NCI-H146 treated with DMSO at 0.1 percent for 48 hours (cell line): Measurements from ENCODE around the gene LRRC41.
"Not testable (repeated sequence)": the region's sequence is repeated elsewhere in the genome, so short reads cannot be mapped to it uniquely, and the experiment has no call there.

Experiments
- DNase-seq: peaks from one replicate; lab custom pipeline; 2025; ENCODE audit not compliant: unreplicated experiment; lab: John Stamatoyannopoulos, UW

The LRRC41 gene

DNA sequence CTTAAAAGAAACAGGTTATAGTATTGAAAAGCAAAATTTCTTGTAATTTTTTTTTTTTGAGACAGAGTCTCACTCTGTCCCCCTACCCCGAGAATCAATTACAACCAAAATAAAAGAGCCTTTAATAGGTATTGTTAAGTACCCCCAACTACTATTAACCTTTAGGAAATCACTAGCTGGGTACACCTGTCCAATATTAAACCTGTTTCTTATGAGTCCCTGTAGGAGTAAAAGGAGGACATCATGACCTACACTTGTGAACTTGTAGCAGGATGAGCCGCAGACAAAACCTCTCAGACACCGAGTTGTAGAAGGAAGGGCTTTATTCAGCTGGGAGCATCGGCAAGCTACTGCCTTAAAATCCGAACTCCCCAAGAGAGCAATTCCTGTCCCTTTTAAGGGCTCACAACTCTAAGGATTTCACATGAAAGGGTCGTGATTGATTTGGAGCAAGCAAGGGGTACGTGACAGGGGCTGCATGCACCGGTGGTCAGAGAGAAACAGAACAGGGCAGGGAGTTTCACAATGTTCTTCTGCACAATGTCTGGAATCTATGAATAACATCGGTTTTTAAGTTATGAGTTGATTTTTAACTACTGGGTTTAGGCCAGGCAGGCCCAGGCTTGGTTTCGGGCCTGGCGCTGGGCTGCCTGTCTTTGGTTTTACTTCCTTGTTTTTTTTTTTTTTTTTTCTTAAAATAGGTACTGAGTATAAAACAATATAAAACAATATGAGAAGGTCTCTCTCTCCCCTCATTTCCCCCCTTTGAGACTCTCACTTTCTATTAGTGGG lies 22.1 kb upstream of the LRRC41 start:
- not testable (repeated sequence) for DNase-seq

DNA sequence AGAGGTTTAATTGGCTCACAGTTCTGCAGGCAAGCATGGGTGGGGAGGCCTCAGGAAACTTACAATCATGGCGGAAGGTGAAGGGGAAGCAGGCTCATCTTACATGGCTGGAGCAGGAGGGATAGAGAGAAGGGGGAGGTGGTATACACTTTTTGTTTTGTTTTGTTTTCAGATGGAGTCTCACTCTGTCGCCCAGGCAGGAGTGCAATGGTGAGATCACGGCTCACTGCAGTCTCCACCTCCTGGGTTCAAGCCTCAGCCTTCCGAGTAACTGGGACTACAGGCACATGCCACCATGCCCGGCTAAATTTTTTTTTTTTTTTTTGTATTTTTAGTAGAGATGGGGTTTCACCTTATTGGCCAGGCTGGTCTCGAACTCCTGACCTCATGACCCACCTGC lies 18.8 kb upstream of the LRRC41 start:
- not testable (repeated sequence) for DNase-seq

DNA sequence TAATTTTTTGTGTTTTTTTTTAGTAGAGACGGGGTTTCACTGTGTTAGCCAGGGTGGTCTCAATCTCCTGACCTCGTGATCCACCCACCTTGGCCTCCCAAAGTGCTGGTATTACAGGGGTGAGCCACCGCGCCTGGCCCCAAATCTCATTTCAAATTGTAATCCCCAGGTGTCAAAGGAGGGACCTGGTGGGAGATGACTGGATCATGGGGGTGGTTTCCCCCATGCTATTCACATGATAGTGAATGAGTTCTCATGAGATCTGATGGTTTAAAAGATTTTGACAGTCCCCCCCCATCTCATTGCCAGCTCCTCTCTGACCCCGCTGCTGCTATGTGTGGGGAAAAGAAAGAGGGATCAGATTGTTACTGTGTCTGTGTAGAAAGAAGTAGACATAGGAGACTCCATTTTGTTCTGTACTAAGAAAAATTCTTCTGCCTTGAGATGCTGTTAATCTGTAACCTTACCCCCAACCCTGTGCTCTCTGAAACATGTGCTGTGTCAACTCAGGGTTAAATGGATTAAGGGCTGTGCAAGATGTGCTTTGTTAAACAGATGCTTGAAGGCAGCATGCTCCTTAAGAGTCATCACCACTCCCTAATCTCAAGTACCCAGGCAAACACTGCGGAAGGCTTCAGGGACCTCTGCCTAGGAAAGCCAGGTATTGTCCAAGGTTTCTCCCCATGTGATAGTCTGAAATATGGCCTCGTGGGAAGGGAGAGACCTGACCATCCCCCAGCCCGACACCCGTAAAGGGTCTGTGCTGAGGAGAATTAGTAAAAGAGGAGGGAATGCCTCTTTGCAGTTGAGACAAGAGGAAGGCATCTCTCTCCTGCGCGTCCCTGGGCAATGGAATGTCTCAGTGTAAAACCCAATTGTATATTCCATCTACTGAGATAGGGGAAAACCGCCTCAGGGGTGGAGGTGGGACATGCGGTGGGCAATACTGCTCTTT lies 16.8 kb upstream of the LRRC41 start:
- DNase-seq: not testable (repeated sequence)

DNA sequence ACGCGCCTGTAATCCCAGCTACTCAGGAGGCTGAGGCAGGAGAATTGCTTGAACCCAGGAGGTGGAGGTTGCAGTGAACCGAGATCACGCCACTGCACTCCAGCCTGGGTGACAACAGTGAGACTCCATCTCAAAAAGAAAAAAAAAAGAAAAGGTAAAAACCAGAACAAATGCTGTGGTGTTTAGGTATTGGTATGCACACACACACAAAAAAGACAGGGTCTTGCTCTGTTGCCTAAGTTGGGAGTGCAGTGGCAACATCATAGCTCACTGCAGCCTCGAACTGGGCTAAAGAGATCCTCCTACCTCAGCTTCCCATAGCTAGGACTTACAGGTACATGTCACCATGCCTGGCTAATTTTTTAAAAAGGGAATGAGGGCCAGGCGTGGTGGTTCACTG lies 15.9 kb upstream of the LRRC41 start:
- not testable (repeated sequence) for DNase-seq

DNA sequence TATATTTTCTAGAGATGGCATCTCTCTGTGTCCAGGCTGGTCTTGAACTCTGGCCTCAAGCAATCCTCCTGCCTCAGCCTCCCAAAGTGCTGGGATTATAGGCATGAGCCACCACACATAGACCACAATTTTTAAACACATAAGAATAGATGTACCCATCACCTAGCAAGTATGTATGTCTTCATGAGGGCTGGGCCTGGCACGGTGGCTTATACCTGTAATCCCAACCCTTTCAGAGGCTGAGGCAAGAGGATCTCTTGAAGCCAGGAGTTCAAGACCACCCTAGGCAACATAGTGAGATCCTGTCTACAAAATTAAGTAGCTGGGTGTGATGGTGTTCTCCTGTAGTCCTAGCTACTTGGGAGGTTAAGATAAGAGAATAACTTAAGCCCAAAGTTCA lies 13.9 kb upstream of the LRRC41 start:
- no peak for DNase-seq

DNA sequence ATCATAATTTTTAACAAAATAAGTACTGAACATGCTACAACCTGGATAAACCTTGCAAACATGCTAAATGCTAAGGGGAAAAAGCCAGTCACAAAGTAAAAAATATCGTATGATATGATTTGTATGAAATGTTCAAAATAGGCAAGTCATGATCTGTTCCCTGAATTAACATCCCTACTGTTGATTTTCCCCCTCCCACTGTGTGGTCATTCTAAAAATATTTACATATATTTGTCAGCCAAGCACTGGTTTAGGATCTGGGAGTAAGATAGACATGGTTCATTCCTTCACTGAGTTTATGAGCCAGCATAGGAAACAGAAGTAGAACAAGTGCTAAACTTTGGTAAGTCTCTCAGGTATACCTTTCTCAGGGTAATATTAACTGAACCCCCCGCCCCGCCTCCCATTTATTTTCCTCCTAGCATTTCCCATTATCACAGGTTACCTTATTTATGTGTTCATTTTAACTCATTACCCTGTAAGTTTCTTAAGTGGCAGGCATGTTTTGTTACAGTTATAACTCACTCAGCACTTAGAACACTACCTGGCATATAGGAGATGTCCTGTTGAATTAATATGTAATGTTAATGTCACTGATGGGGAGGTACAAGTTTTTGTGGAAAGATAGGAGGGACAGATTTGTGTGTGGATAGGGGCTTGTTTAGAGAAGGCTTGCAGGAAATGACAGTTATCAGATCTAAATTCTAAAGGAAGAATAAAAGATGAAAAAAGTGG lies 12.4 kb upstream of the LRRC41 start:
- DNase-seq: no peak

DNA sequence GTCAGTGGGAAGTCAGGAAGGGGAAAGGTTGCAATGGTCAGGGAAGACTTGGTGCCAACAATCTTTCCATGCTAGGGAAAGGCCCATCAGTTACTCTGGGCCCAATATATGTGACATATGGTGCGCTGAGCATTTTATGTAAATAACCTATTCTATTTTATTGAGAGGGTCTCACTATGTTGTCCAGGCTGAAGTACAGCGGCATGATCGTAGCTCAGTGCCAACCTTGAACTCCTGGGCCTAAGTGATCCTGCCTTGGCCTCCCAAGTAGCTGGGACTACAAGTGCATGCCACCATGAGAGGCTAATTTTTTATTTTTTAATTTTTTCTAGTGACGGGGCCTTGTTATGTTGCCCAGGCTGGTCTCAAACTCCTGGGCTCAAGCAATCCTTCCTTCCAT lies 6.9 kb upstream of the LRRC41 start:
- DNase-seq: no peak

DNA sequence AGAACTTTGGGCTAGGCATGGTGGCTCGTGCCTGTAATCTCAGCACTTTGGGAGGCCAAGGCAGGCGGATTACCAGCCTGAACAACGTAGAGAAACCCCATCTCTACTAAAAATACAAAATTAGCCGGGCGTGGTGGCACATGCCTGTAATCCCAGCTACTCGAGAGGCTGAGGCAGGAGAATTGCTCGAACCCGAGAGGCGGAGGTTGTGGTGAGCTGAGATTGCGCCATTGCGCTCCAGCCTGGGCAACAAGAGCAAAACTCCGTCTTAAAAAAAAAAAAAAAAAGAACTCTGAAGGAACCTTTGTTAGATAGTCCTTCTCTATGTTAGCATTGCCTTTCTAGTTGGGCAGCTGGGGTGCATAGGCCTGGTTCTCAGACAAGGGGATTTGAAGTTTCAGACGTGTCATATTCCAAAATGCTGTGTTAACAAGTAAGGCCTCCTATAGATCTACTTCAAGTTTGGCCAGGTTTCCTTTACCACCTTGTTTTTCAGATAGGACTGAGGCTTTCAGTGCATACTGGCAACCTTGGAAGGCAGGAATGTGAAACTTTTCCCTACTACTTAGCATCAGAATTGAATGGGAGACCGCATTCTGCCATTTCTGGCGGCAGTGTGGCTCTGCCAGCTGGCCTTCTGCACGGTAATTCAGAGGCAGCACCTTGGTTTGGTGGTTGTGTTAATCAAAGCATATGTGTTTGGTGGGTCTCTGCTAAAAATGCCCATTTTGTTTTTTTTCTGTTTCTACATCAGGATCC lies 6.2 kb upstream of the LRRC41 start:
- DNase-seq: no peak

DNA sequence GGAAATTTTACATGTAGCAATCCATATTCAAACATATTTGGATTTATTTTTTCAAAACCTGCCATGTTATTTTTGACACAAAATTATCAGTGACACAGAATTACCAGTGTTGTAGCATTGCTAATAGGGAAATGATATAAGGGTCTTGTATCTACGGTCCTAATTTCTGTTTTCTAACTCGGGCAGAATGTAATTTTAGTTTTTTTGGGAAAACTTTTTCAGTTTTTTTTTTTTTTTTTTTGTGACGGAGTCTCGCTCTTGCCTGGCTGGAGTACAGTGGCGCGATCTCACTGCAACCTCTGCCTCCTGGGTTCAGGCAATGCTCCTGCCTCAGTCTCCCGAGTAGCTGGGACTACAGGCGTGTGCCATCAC lies 2.7 kb upstream of the LRRC41 start:
- DNase-seq: no peak

DNA sequence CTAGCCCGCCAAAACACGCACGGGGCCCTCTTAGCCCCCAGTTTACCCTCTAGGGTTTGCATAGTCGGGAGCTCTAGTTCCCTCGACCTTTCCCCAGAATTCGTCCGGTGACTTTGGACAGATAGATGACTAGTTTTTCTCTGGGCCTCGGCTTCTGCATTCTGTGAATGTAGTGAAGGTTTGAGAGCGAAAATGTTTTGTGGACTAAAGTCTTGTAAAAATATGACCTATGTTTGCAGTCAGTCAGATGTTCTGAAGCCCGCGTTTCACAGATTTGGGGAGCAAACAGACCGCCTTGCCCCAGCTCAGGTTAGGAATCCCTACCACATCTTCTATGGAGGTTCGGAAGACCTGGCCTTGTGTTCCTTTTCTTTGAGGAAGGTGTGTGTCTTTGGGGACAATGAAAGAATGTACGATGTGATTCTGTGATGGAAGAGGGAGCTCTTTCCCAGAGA lies 483 bp upstream of the LRRC41 start:
- DNase-seq: peak; percentile 0

DNA sequence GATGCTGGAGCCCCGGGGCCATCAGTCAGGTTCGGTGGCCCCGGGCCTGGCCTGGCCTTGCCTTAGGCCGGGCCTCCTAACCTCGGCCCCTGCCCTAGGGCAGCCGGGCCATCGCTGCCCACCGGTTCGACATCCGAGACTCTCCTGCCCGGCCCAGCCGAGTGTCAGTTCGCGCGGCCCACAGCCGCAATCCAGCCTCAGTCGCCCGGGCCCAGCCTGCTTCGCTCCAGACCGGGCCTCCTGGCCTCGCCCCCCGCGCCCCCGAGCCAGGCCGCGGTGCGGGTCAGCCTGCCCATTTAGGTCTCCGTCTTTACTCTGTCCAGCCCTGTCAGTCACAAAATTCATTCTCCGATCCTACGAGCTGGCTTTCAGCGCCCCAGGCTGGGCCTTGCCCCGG lies 777 bp downstream of the LRRC41 start:
- DNase-seq: no peak

DNA sequence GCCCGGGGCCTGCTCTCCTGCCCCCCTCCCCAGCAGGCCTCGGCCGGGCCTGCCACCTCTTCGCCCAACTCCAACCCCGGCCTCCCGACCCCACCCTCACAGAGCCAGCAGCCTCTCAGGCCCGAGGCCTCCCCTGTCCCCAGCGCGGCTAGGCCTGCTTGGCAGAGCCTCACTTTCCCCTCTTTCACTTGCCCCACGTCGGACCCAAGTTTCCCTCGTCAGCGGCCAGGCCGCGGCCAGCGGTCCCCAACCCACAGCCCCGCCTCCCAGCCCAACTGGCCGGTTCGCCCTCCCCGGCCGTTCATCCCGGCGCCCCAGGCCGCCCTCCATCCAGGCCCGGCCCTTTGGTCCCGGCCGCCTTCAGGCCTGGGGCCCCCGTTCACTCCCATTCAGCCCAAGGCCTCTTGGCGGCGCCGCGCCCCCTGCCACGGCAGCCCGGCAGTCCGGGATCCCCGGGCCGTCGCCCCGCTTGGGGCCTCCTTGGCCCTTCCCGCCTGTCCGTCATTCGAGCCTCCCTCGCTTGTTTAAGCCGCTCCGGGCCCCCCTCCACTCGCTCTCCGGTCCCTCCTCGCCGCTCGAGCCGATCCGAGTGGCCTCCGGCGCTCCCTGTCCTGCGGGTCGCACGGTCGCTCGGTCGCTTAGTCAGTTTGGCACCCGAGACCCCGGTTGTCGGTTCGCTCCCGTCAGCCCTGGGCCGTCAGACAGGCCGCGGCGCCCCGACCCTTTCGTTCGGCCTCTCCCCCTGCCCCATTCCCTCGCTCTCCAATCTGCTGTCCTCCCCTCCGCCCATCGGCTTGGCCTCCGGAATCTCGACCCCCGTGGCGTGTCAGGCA lies 1.4 kb downstream of the LRRC41 start:
- DNase-seq: no peak

DNA sequence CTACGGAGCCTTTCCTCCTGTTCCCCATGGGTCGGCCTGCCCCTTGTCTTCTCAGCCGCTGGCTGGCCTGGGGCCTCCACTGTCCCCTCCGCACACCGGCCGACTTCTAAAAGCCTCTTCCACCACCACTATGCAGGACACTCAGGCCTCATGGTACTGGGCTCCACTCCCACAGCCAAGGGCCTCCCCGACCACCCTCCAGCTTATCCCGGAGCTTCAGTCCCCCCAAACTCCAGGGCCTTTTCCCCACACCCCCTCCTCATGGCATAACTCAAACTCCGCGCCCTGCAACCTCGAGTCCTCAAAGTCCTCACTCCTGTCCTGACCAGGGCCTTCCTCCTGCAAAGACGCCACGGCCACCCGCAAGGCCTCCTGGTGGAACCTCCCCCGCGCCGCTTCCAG lies 2.0 kb downstream of the LRRC41 start:
- no peak for DNase-seq

DNA sequence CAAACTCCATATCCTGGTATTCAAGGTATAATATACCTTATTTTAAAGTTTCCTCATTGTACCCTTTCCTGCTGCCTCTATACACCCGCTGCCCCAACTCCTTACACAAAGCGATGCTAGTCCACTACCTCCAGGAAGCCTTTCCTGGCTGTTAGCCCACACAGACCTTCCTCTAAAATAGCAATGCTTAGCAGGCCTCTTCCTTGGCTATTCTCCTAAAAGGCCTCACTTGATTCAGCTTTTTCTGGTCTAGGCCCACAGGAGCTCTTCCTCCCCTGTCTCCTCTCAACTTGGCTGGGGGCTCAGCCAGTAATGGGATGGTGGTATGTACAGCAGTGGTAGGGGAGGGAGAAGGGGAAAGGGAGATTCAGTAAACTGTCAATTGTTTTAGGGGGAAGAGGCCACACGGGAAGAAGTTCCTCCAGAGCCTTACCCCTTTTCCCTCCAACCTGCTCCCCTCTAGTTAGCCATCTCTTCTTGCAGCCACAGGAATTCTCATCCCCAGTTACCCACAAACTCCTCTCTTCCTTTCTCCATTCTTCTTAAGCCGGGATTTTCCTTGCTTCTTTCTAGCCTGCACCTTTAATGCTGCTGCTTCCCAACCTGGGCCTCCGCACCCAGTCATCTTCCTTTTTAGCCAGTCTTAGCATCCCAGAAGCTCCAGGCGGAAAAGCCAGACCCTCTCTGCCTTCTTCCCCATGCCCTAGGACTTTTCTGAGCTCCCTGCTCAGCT lies 2.6 kb downstream of the LRRC41 start:
- DNase-seq: no peak

DNA sequence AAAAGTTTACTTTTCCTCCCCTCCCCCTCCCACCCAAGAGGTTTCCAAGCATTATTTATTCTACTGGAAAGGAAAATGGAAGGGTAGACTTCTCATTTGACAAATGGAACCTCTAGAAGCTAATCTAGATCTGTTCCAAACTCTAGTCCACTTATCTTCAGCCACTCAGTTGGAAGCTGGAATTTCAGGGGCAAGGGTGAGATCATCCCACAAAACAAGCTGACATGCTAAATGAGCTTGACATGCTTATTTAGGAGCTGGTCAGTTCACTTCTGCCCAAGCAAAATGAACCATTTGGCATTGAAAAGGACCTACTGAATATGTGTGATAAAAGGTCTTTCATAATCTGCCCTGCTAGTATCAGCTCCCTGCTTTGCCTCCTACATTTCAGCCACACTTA lies 5.0 kb downstream of the LRRC41 start:
- DNase-seq: no peak

DNA sequence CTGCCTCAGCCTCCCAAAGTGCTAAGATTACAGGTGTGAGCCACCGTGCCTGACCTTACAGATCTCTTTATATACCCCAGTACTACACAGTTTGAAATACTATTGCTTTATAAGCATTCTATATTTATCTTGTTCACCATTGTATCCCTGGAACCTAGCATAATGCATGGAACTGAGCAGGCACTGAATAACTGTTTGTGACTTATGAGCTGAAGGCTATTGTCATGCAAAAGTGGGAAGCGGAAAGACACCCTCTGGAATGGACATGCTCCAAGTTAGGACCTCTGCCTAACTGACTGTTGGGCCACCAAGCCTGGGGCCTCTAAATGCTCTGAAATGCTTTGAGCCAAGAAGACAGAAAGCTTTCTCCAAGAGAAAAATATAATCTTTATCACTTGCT lies 8.1 kb downstream of the LRRC41 start:
- DNase-seq: no peak

DNA sequence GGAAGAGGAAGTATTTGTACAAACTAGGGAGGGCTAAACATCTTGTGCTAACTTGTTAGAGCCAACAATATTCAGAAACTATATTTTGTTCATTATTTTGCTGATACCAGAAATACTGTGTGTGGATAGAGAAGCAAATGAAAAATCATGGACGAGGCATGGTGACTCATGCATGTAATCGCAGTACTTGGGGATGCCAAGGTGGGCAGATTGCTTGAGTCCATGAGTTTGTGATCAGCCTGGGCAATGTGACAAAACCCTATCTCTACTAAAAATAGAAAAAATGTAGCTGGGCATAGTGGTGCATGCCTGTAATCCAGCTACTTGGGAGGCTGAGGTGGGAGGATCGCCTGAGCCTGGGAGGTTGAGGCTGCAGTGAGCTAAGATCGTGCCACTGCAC lies 13.4 kb downstream of the LRRC41 start:
- no peak for DNase-seq

DNA sequence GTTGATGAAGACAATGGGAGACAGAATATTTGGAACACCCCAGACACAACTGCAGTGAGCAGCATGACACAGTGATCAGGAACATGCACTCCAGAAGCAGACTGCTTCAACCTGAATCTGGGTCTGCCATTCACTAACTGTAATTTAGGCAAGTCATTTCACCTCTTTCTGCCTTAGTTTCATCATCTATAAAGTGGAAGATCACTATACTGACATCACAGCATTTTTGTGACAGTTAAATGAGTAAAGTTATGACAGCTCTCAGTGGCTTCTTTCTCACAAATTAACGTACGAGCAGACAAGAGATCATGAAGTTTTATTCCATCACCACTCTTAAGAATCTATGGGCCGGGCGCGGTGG lies 14.3 kb downstream of the LRRC41 start:
- DNase-seq: no peak

DNA sequence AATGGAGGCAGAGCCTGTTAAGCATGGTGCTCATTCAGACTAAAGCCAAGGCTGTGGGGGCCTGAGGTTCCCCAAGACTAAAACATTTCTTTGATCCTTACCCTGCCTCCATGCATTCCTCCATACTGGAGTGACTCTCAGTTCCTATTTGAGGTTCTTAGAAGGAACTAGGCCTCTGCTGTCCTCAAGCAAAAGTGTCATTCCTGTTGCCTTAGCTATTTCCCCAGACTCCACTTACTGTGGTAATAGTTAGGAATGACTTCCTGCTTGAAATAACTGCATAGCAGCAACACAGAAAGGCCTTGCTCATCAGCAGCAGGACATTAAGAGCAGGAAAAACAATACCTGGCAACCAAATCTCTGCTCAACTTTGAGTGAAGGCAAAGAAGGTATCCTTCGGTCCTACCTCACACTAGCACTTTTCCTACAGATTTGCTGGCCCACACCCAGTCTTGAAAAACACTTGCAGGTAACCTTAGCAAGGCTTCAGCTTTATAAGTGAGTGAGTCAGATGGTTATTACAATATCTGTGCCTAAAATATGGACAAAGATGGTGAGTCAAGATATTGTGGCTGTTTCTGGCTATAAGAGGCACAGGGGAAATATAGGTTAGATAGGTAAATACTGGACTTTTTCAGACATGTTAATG lies 14.8 kb downstream of the LRRC41 start:
- no peak for DNase-seq
